Measurements from ENCODE around the gene OLFML2B.
"Not testable (repeated sequence)": the region's sequence is repeated elsewhere in the genome, so short reads cannot be mapped to it uniquely, and the experiment has no call there.

OLFML2B gene

GRCh38 chr1:162023547-162024501 lies at the start of gene OLFML2B:
Gene OLFML2B (minus strand): TSS chr1:162023869. CDS start chr1:162023430, 439 bp downstream.
- in situ Hi-C loops (cut with HindIII; ENCODE audit: low pct_ligation_motif_present, low pct_unique_long_range_greater_than_20kb, low sequenced_read_pairs), result no loop called here
- peak; percentile 94 for DNase-seq

GRCh38 chr1:162072740-162073139 lies 49.1 kb upstream of the OLFML2B start:
- in situ Hi-C loops (cut with HindIII; ENCODE audit: low pct_ligation_motif_present, low pct_unique_long_range_greater_than_20kb, low sequenced_read_pairs), result no loop called here
- DNase-seq, result no peak

GRCh38 chr1:162070825-162071224 lies 47.2 kb upstream of the OLFML2B start:
- DNase-seq, result no peak
- in situ Hi-C loops (cut with HindIII; ENCODE audit: low pct_ligation_motif_present, low pct_unique_long_range_greater_than_20kb, low sequenced_read_pairs), result no loop called here

GRCh38 chr1:162070094-162070748 lies 46.6 kb upstream of the OLFML2B start:
- in situ Hi-C loops (cut with HindIII; ENCODE audit: low pct_ligation_motif_present, low pct_unique_long_range_greater_than_20kb, low sequenced_read_pairs), result no loop called here
- no peak for DNase-seq

GRCh38 chr1:162069334-162070093 lies 45.8 kb upstream of the OLFML2B start, which contains the start of gene NOS1AP:
Gene NOS1AP (plus strand): TSS chr1:162069691. CDS start chr1:162070178, 487 bp downstream.
- DNase-seq, result peak; percentile 77
- in situ Hi-C loops (cut with HindIII; ENCODE audit: low pct_ligation_motif_present, low pct_unique_long_range_greater_than_20kb, low sequenced_read_pairs), result no loop called here

- DNase-seq, result no peak
- in situ Hi-C loops (cut with HindIII; ENCODE audit: low pct_ligation_motif_present, low pct_unique_long_range_greater_than_20kb, low sequenced_read_pairs), result no loop called here
These were observed 44.6 kb upstream of the OLFML2B start for GRCh38 chr1:162068301-162068700.

- DNase-seq, result no peak
- in situ Hi-C loops (cut with HindIII; ENCODE audit: low pct_ligation_motif_present, low pct_unique_long_range_greater_than_20kb, low sequenced_read_pairs), result no loop called here
These were observed 43.8 kb upstream of the OLFML2B start for GRCh38 chr1:162067466-162067865.

GRCh38 chr1:162066836-162067235 lies 43.2 kb upstream of the OLFML2B start:
- DNase-seq; in situ Hi-C loops (cut with HindIII; ENCODE audit: low pct_ligation_motif_present, low pct_unique_long_range_greater_than_20kb, low sequenced_read_pairs): not testable (repeated sequence)

- no peak for DNase-seq
- in situ Hi-C loops (cut with HindIII; ENCODE audit: low pct_ligation_motif_present, low pct_unique_long_range_greater_than_20kb, low sequenced_read_pairs), result no loop called here
These were observed 41.3 kb upstream of the OLFML2B start for GRCh38 chr1:162065016-162065415.

- in situ Hi-C loops (cut with HindIII; ENCODE audit: low pct_ligation_motif_present, low pct_unique_long_range_greater_than_20kb, low sequenced_read_pairs), result no loop called here
- no peak for DNase-seq
These were observed 38.9 kb upstream of the OLFML2B start for GRCh38 chr1:162062542-162063015.

- DNase-seq, result no peak
- in situ Hi-C loops (cut with HindIII; ENCODE audit: low pct_ligation_motif_present, low pct_unique_long_range_greater_than_20kb, low sequenced_read_pairs), result no loop called here
These were observed 36.6 kb upstream of the OLFML2B start for GRCh38 chr1:162060314-162060713.

GRCh38 chr1:162059721-162060120 lies 36.1 kb upstream of the OLFML2B start:
- in situ Hi-C loops (cut with HindIII; ENCODE audit: low pct_ligation_motif_present, low pct_unique_long_range_greater_than_20kb, low sequenced_read_pairs), result no loop called here
- no peak for DNase-seq

GRCh38 chr1:162056579-162056978 lies 32.9 kb upstream of the OLFML2B start:
- DNase-seq, result no peak
- in situ Hi-C loops (cut with HindIII; ENCODE audit: low pct_ligation_motif_present, low pct_unique_long_range_greater_than_20kb, low sequenced_read_pairs), result no loop called here

- in situ Hi-C loops (cut with HindIII; ENCODE audit: low pct_ligation_motif_present, low pct_unique_long_range_greater_than_20kb, low sequenced_read_pairs), result no loop called here
- peak; percentile 78 for DNase-seq
These were observed 32.4 kb upstream of the OLFML2B start for GRCh38 chr1:162056043-162056442.

- peak; percentile 61 for DNase-seq
- in situ Hi-C loops (cut with HindIII; ENCODE audit: low pct_ligation_motif_present, low pct_unique_long_range_greater_than_20kb, low sequenced_read_pairs), result no loop called here
These were observed 31.4 kb upstream of the OLFML2B start for GRCh38 chr1:162055062-162055461.

GRCh38 chr1:162053949-162054348 lies 30.3 kb upstream of the OLFML2B start:
- in situ Hi-C loops (cut with HindIII; ENCODE audit: low pct_ligation_motif_present, low pct_unique_long_range_greater_than_20kb, low sequenced_read_pairs), result not testable (repeated sequence)

GRCh38 chr1:162046921-162047320 lies 23.3 kb upstream of the OLFML2B start:
- in situ Hi-C loops (cut with HindIII; ENCODE audit: low pct_ligation_motif_present, low pct_unique_long_range_greater_than_20kb, low sequenced_read_pairs), result loop anchor here (25.0 kb wide), 1 partner anchor 260 kb away; no protein-coding TSS in a partner anchor
- DNase-seq, result no peak

More at GRCh38 chr1:162053949-162054348, 30.3 kb upstream of the OLFML2B start:
- DNase-seq, result not testable (repeated sequence)

GRCh38 chr1:162042361-162042760 lies 18.7 kb upstream of the OLFML2B start:
- in situ Hi-C loops (cut with HindIII; ENCODE audit: low pct_ligation_motif_present, low pct_unique_long_range_greater_than_20kb, low sequenced_read_pairs), result loop anchor here (25.0 kb wide), 1 partner anchor 255 kb away; no protein-coding TSS in a partner anchor
- DNase-seq, result no peak

Measured in ACHN (cell line).